ENCODE data around the gene USP15.

- TF ChIP-seq CTCF (IDR thresholded peaks at IDR 0.05) = no peak
- no peak for TF ChIP-seq POLR2AphosphoS5 (IDR thresholded peaks at IDR 0.05; ENCODE audit: insufficient read depth in 1 of 2, low read depth in 1 of 2)
- no peak for TF ChIP-seq POLR2A (IDR thresholded peaks at IDR 0.05)
These were observed 39.1 kb upstream of the USP15 start for GRCh38 chr12:62221107-62221506.

All from vagina (tissue), 2 donors.